Measurements from ENCODE around the gene APOLD1. TPM values are rescaled to one million over a fixed set of nuclear protein-coding genes. Genes with fewer than 3 reads are reported as not detected.

The APOLD1 gene
- total and polyA plus RNA-seq, 2 of the 4 experiments (the other 2 are of a cell fraction): 2.3 to 4.5 TPM

DNA sequence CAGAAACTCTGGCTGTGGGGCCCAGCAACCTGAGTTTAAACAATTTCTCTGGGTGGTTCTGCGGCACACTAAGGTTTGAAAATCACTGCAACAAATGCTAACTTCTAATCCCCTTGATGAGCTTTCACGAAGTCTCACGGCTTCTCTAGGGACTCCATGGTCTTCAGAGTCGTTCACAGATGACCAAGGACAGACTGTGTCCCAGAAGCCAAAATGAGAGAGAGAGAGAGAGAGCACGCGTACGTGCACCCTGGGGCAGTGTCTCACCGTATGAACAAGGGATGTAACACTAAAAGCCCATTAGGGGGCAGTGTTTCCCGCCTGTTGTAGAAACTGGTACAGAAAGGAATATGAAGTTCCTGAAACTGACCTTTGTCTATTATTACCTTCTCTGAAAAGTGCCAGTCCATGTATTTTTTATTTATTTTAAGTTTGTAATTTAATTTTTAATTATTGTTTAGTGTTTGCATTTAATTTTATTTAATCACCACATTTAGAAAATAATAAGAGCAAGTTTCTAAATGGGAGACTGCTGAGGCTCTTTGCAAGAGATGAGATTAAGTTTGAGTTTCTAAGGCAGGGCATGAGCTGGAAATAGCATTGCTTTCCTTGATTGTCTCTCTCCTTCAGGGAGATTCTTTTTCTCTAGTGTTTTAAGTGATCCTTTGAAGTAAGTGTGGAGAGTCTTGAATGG lies 3.4 kb downstream of the APOLD1 start (continued):
- TF ChIP-seq SMC3 (IDR thresholded peaks at IDR 0.05; ENCODE audit: low read depth, low read length) (peak; percentile 76), MAFK (IDR thresholded peaks at IDR 0.05; ENCODE audit: low read depth, low read length) (no peak)

DNA sequence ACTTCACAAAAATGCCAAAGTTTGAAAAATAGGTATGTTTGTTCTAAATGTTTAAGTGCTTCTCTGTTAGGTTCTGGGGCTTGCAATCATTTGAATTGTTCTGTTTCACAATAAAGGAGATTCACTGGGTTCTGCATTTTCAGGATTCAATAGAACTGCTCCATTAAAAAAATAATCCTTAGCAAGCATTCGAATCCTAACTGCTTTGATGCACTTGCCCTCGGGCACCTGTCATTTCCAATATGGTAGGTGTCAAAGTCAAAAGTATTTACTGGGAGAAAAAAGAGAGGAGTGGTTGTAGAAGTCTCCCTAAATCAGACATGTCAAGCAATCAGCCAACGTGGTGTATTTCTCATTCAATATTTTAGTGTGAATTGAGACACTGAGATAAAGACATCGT lies 5.5 kb downstream of the APOLD1 start:
- WGBS, 2 experiments (ENCODE audit: extremely low coverage in 2 of 2, insufficient read length in 1 of 2): no CpG with 5 or more reads among the region's 4 CpGs
- intact Hi-C loops (cut with micrococcal nuclease): no loop called here
- dilution Hi-C loops (cut with HindIII; ENCODE audit: low sequenced_read_pairs, unreplicated experiment): no loop called here
- Histone ChIP-seq H3K23ac (ENCODE audit: low read depth, low read length) (no peak overlapping the region), H2BK120ac (ENCODE audit: low read depth, low read length) (no peak overlapping the region), H3K27ac (ENCODE audit: insufficient read depth, low read length) (no peak overlapping the region), H2AK5ac (ENCODE audit: low read depth, low read length) (no peak overlapping the region), H4K5ac (ENCODE audit: low read depth, low read length) (no peak overlapping the region), H3K4me3 (ENCODE audit: insufficient read depth, low read depth, low read length) (no peak overlapping the region), H2BK20ac (ENCODE audit: low read depth, low read length) (no peak overlapping the region), H3K9me1 (ENCODE audit: insufficient read depth, low read length) (0 out of 2 replicates have a peak, but pooled peaks cover 6% of the 10 kb centered on the region), H2BK15ac (ENCODE audit: low read depth, low read length) (no peak overlapping the region), H4K8ac (ENCODE audit: low read depth in 2 of 2, low read length in 2 of 2) (no peak overlapping the region; a peak in 1 of 4 replicates), H3K18ac (ENCODE audit: low read depth, low read length) (no peak overlapping the region), H3K9ac (ENCODE audit: low read depth, low read length) (no peak overlapping the region), H4K20me1 (ENCODE audit: insufficient read depth, low read length) (no peaks in the 10 kb centered on the region), H3K14ac (replicated peaks; ENCODE audit: low read depth, low read length) (no peak overlapping the region), H2AFZ (replicated peaks; ENCODE audit: low read length, poor library complexity) (no peak overlapping the region), H2BK5ac (ENCODE audit: low read depth, low read length, poor library complexity, severe bottlenecking) (no peak overlapping the region), H3K27me3 (ENCODE audit: control insufficient read depth, insufficient read depth, low read length) (no peaks in the 10 kb centered on the region), H3K9me3 (ENCODE audit: control insufficient read depth, insufficient read depth, low read length) (no peaks in the 10 kb centered on the region), H2AK9ac (replicated peaks; ENCODE audit: low read depth, low read length, poor library complexity) (no peak overlapping the region), H4K91ac (ENCODE audit: insufficient read depth, low read depth, low read length) (no peak overlapping the region), H3K4me1 (ENCODE audit: control insufficient read depth, insufficient read depth, low read length) (peaks cover 19% of the 10 kb centered on the region), H3K56ac (ENCODE audit: extremely low read depth, insufficient read depth, low read length) (no peak overlapping the region), H3K79me1 (ENCODE audit: low read depth in 1 of 2, low read length in 2 of 2) (peaks cover 8 to 29% of the 10 kb centered on the region in 2 experiments; a peak in 3 of 4 replicates), H3K4me2 (ENCODE audit: low read depth, low read length) (no peak overlapping the region), H3K36me3 (ENCODE audit: control insufficient read depth, insufficient read depth, low read length) (no peaks in the 10 kb centered on the region), H3K4ac (ENCODE audit: low read depth, low read length) (no peak overlapping the region)
- CTCF ChIA-PET: interaction anchor here (2.1 kb wide), 1 partner anchor 18 kb away, joined by 5 read pairs; no protein-coding TSS in a partner anchor
- no peak for TF ChIP-seq MAFK (IDR thresholded peaks at IDR 0.05; ENCODE audit: low read depth, low read length)
- TF ChIP-seq, protein P1, sequence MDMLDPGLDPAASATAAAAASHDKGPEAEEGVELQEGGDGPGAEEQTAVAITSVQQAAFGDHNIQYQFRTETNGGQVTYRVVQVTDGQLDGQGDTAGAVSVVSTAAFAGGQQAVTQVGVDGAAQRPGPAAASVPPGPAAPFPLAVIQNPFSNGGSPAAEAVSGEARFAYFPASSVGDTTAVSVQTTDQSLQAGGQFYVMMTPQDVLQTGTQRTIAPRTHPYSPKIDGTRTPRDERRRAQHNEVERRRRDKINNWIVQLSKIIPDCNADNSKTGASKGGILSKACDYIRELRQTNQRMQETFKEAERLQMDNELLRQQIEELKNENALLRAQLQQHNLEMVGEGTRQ (IDR thresholded peaks at IDR 0.05; ENCODE audit: low read depth, low read length): no peak
- no peak for TF ChIP-seq SMC3 (IDR thresholded peaks at IDR 0.05; ENCODE audit: low read depth, low read length)
- in situ Hi-C loops (cut with MboI; ENCODE audit: low sequenced_read_pairs): loop anchor here (10.0 kb wide), 2 partner anchors 194 to 444 kb away; no protein-coding TSS in a partner anchor
- DNase-seq (no peak), ATAC-seq (ENCODE audit: low read depth) (no peak)
- BruUV-seq (replicated peaks): no TSS peak
- POLR2A ChIA-PET (ENCODE audit: unreplicated experiment): no interaction called here

Data from IMR-90 (cell line).